Natural killer cell (primary cell): Measurements from ENCODE around the gene SPAG7. TPM values are rescaled to one million over a fixed set of nuclear protein-coding genes. Genes with fewer than 3 reads are reported as not detected.

Experiments used
- ATAC-seq, 3 donors: fragments of 150-1000 bp in 2 of 3; fragments of 200-7000 bp in 1 of 3; cut with Tn5 transposase; 1 replicate in 1 of 3; 2 replicates in 2 of 3; pipeline ENCODE4 v1.10.0; 2021; ENCODE audit warnings: mild to moderate bottlenecking in 2 of 3, moderate library complexity in 2 of 3
- DNase-seq, 2 donors: peaks; one replicate each; pipeline versions ENCODE4 v3.0.0 to v3.0.0-alpha.2; 2013 to 2021; ENCODE audit warnings: mixed read lengths in 1 of 2
- H3K27ac ChIP-seq: one replicate; pipeline ENCODE4 v1.5.1; 2013; ENCODE audit warnings: mild to moderate bottlenecking, low read length
- H3K27me3 ChIP-seq: one replicate; pipeline ENCODE4 v1.6.1; 2013; ENCODE audit warnings: low read length; ENCODE audit not compliant: control insufficient read depth, insufficient read depth
- H3K36me3 ChIP-seq: one replicate; pipeline ENCODE4 v1.6.1; 2013; ENCODE audit warnings: low read length; ENCODE audit not compliant: control insufficient read depth, insufficient read depth
- H3K4me1 ChIP-seq: one replicate; pipeline ENCODE4 v1.6.1; 2013; ENCODE audit warnings: low read length; ENCODE audit not compliant: control insufficient read depth, insufficient read depth
- H3K4me3 ChIP-seq: one replicate; pipeline ENCODE4 v1.5.1; 2013; ENCODE audit warnings: low read length
- H3K9me3 ChIP-seq: one replicate; pipeline ENCODE4 v1.6.1; 2013; ENCODE audit warnings: low read length; ENCODE audit not compliant: control insufficient read depth, insufficient read depth
- H3K27ac Mint-ChIP-seq, 2 donors: one replicate each; pipeline ENCODE4 v1.8.0; 2022; ENCODE audit warnings: mild to moderate bottlenecking in 2 of 2, mixed read lengths in 2 of 2, moderate library complexity in 1 of 2
- H3K27me3 Mint-ChIP-seq, 2 donors: one replicate each; pipeline ENCODE4 v1.8.0; 2022; ENCODE audit warnings: low read depth in 2 of 2, mixed read lengths in 2 of 2
- H3K36me3 Mint-ChIP-seq: one replicate; pipeline ENCODE4 v1.8.0; 2022; ENCODE audit warnings: mixed read lengths
- H3K4me1 Mint-ChIP-seq, 2 donors: one replicate each; pipeline ENCODE4 v1.8.0; 2022; ENCODE audit warnings: mixed read lengths in 2 of 2
- H3K4me3 Mint-ChIP-seq: one replicate; pipeline ENCODE4 v1.8.0; 2022; ENCODE audit warnings: mild to moderate bottlenecking, moderate library complexity, mixed read lengths
- H3K9me3 Mint-ChIP-seq, 2 donors: one replicate each; pipeline ENCODE4 v1.8.0; 2022; ENCODE audit warnings: mixed read lengths in 2 of 2
- WGBS: methylation state at CpG from one replicate; pipeline ENCODE4 v1.1.7; 2013; ENCODE audit warnings: missing lambda C conversion rate; ENCODE audit not compliant: insufficient coverage; 5-methylcytosine and 5-hydroxymethylcytosine counted together
- intact Hi-C: fragments of 100-400 bp; cut with micrococcal nuclease; formaldehyde crosslinking; loops from one replicate; pipeline ENCODE4 v1.14.2; 2022
- total RNA-seq, 4 donors: library from RNA; stranded (reverse); fragments of 120-200 nt in 1 of 4; gene quantifications; one replicate each; pipeline versions ENCODE4 v1.2.3 to v1.2.4, GENCODE V29; 2013 to 2022
- TF ChIP-seq, protein P1 (sequence below): fragments of 200-600 bp; IDR thresholded peaks from one replicate; pipeline ENCODE4 v1.8.0; 2022; ENCODE audit warnings: antibody characterized with exemption

SPAG7 gene
- total RNA-seq, 3 donors from 2014 or later (not counting 1 experiment from before 2014, with no cell fraction given), result 45.7 to 60.2 (median 59.6) TPM

DNA sequence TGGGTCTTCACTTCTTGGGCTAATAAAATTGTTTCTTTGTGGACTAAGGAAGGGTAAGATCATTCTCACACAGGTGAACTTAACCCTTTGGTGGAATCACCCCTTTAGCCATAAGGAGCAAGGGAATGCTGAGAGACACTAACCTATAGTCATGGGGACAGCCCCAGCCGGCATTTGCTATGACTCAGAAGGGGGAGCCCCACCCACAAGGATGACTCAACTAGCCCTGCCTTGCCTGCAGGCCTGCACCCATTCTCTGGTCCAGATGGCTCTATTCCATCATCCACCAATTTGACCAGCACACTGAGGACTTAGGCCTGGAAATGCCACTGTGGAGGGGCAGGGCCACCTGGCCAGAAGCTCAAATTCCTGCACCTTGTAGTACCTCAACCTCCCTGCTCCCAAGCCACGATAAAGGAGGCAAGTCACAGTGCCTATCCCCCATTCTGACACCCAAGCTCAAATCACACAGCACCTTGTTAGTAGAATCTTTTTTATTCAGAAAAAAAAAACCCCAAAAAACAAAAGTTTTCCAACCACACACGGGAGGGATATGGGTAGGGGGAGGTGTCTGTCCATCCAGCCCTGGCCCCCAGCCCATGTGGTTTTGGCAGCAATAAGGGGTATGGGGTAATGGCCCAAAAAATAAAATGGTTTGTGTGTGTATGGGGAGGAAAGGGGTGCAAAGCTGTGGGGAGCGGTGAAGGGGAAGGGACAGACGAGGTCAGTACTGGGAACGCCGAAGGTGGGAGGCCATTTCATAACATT, 22.3 kb downstream of the SPAG7 start:
- H3K4me1 Mint-ChIP-seq, result peaks cover 68 to 76% of the 10 kb centered on the region in 2 donors
- intact Hi-C loops, result loop anchor here (2.0 to 5.0 kb wide), 2 partner anchors 45 to 472 kb away; partner anchors contain the start of gene NUP88
- ATAC-seq, result peak; percentile 30 to 50 (median 39)

DNA sequence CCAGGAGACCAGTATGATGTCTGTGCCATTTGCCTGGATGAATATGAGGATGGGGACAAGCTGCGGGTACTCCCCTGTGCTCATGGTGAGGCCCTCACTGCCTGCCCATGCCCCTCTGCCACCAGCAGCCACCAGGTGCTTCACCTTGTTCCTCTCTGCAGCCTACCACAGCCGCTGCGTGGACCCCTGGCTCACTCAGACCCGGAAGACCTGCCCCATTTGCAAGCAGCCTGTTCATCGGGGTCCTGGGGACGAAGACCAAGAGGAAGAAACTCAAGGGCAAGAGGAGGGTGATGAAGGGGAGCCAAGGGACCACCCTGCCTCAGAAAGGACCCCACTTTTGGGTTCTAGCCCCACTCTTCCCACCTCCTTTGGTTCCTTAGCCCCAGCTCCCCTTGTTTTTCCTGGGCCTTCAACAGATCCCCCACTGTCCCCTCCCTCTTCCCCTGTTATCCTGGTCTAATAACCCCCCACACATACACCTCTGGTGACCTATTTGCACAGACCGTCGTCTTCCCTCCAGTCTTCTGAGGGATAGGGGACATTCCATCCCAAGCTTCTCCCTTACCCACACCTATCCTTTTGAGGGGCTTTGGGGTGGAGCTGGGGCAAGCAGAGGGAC, 23.0 kb downstream of the SPAG7 start:
- WGBS, result 21% methylated on average over 8 of the region's 8 CpGs
- Histone ChIP-seq H3K36me3 (peaks cover 50% of the 10 kb centered on the region), H3K4me3 (peak overlapping the region; percentile 99), H3K9me3 (no peaks in the 10 kb centered on the region), H3K27ac (peak overlapping the region; percentile 96), H3K27me3 (no peaks in the 10 kb centered on the region), H3K4me1 (peaks cover 65% of the 10 kb centered on the region)
- Mint-ChIP-seq H3K4me3 (peak overlapping the region; percentile 91), H3K36me3 (peaks cover 14% of the 10 kb centered on the region), H3K9me3 (no peaks in the 10 kb centered on the region), H3K4me1 (peaks cover 65 to 79% of the 10 kb centered on the region in 2 donors), H3K27ac (peak overlapping the region; percentile 87 to 93), H3K27me3 (peaks cover 0 to 2% of the 10 kb centered on the region in 2 donors)
- no peak for ATAC-seq
- intact Hi-C loops, result loop anchor here (2.0 to 5.0 kb wide), 2 partner anchors 44 to 473 kb away; partner anchors contain the start of gene NUP88
- TF ChIP-seq, protein P1, sequence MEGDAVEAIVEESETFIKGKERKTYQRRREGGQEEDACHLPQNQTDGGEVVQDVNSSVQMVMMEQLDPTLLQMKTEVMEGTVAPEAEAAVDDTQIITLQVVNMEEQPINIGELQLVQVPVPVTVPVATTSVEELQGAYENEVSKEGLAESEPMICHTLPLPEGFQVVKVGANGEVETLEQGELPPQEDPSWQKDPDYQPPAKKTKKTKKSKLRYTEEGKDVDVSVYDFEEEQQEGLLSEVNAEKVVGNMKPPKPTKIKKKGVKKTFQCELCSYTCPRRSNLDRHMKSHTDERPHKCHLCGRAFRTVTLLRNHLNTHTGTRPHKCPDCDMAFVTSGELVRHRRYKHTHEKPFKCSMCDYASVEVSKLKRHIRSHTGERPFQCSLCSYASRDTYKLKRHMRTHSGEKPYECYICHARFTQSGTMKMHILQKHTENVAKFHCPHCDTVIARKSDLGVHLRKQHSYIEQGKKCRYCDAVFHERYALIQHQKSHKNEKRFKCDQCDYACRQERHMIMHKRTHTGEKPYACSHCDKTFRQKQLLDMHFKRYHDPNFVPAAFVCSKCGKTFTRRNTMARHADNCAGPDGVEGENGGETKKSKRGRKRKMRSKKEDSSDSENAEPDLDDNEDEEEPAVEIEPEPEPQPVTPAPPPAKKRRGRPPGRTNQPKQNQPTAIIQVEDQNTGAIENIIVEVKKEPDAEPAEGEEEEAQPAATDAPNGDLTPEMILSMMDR, result no peak
- peak in 1 of 2 donors; percentile 45 for DNase-seq

More for the DNA sequence above, 22.3 kb downstream of the SPAG7 start:
- 27% methylated on average over 7 of the region's 7 CpGs for WGBS
- H3K27me3 Mint-ChIP-seq, result peaks cover 0 to 2% of the 10 kb centered on the region in 2 donors
- peak; percentile 75 to 83 for DNase-seq
- peak overlapping the region; percentile 96 for H3K27ac ChIP-seq
- TF ChIP-seq, protein P1, result no peak
- H3K36me3 Mint-ChIP-seq, result peaks cover 14% of the 10 kb centered on the region
- H3K4me3 Mint-ChIP-seq, result peak overlapping the region; percentile 91
- H3K4me3 ChIP-seq, result peak overlapping the region; percentile 99
- peaks cover 69% of the 10 kb centered on the region for H3K4me1 ChIP-seq
- H3K27ac Mint-ChIP-seq, result peak overlapping the region; percentile 87 to 93
- H3K9me3 Mint-ChIP-seq, result no peaks in the 10 kb centered on the region
- no peaks in the 10 kb centered on the region for H3K27me3 ChIP-seq
- H3K36me3 ChIP-seq, result peaks cover 50% of the 10 kb centered on the region
- H3K9me3 ChIP-seq, result no peaks in the 10 kb centered on the region

DNA sequence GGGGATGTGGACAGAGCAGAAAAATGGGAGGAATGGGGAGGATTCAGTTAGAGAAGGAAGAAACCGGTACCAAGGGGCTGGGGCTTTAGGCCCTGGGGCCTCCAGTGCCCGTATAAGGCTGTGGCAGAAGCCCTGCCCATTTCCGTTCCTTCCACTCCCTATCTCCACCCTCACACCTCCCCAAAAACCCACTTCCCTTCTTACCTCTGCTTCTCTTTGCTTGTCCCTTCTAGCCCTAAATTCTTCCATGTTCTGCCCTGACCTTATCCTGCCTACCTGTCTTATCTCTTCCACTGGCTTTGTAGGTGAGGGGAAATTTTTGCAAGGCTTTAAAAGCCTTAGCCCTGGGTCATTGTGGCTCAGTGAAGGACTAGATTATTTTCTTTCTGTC, 23.5 kb downstream of the SPAG7 start:
- peak in 1 of 2 donors; percentile 82 for DNase-seq
- Histone ChIP-seq H3K9me3 (no peaks in the 10 kb centered on the region), H3K36me3 (peaks cover 50% of the 10 kb centered on the region), H3K4me3 (peak overlapping the region; percentile 99), H3K4me1 (peaks cover 69% of the 10 kb centered on the region), H3K27me3 (no peaks in the 10 kb centered on the region), H3K27ac (peak overlapping the region; percentile 96)
- peak overlapping the region; percentile 87 to 93 for H3K27ac Mint-ChIP-seq
- H3K4me3 Mint-ChIP-seq, result peak overlapping the region; percentile 91
- intact Hi-C loops, result loop anchor here (2.0 kb wide), 1 partner anchor 43 kb away; no protein-coding TSS in a partner anchor
- ATAC-seq, result no peak
- peaks cover 14% of the 10 kb centered on the region for H3K36me3 Mint-ChIP-seq
- H3K9me3 Mint-ChIP-seq, result no peaks in the 10 kb centered on the region
- TF ChIP-seq, protein P1, result no peak
- peaks cover 65 to 82% of the 10 kb centered on the region in 2 donors for H3K4me1 Mint-ChIP-seq
- H3K27me3 Mint-ChIP-seq, result peaks cover 0 to 2% of the 10 kb centered on the region in 2 donors
- WGBS, result 0% methylated on average over 3 of the region's 3 CpGs
